Left lung (tissue), 10 donors: ENCODE data around the gene POLG2. TPM values are rescaled to one million over a fixed set of nuclear protein-coding genes. Genes with fewer than 3 reads are reported as not detected.
A peak's percentile ranks its signal among the peaks of the same experiment; 100 is the strongest.

Experiments used
- ATAC-seq: fragments of 200-7000 bp; cut with Tn5 transposase; one replicate; pipeline ENCODE4 v1.9.1; 2020; ENCODE audit warnings: moderate library complexity
- DNase-seq, 4 donors: peaks; one replicate each; pipeline ENCODE4 v3.0.0-alpha.2; 2013 to 2020
- H3K27ac ChIP-seq, 2 donors: fragments of 200-600 bp; sonication (generic) in 1 of 2; one replicate each; pipeline versions ENCODE4 v1.5.0 to v1.8.0; 2020 to 2021
- H3K27me3 ChIP-seq, 2 donors: fragments of 200-600 bp; sonication (generic) in 1 of 2; one replicate each; pipeline versions ENCODE4 v1.5.0 to v1.8.0; 2020 to 2021
- H3K36me3 ChIP-seq, 2 donors: fragments of 200-600 bp; sonication (generic) in 1 of 2; one replicate each; pipeline versions ENCODE4 v1.5.0 to v1.8.0; 2020 to 2021
- H3K4me1 ChIP-seq, 2 donors: fragments of 200-600 bp; one replicate each; pipeline ENCODE4 v1.8.0; 2021
- H3K4me3 ChIP-seq, 2 donors: fragments of 200-600 bp; sonication (generic) in 1 of 2; one replicate each; pipeline versions ENCODE4 v1.5.0 to v1.8.0; 2020 to 2021; ENCODE audit warnings: mild to moderate bottlenecking in 1 of 2
- H3K9me3 ChIP-seq, 2 donors: fragments of 200-600 bp; sonication (generic) in 1 of 2; one replicate each; pipeline versions ENCODE4 v1.5.0 to v1.8.0; 2020 to 2021
- CTCF ChIP-seq, 2 donors: fragments of 200-600 bp; sonication (generic) in 1 of 2; IDR thresholded peaks; one replicate each; pipeline versions ENCODE4 v1.5.0 to v1.8.0; 2021; ENCODE audit warnings: antibody characterized with exemption in 2 of 2
- intact Hi-C, 2 donors: fragments of 100-400 bp; cut with DNase I; formaldehyde crosslinking; loops; one replicate each; pipeline versions ENCODE4 v1.11.2 to v1.14.2; 2022
- polyA plus RNA-seq, 6 donors: library from polyadenylated mRNA; unstranded; fragments of 120-200 nt; gene quantifications; one replicate each; pipeline ENCODE4 v1.2.1, GENCODE V29; 2013; ENCODE audit not compliant: insufficient read length in 6 of 6
- total RNA-seq, 2 donors: library from RNA; stranded (reverse); fragmentation: NEBNext Ultra II Directional; extraction: Animal tissue kit (Norgen Biotek cat#: 25700); gene quantifications; one replicate each; pipeline ENCODE4 v1.2.1, GENCODE V29; 2021
- donor health status: DM: no; HTN: yes; CAD: no.
- donor health status: DM: no; HTN: no; CAD: no.

The POLG2 gene
- total and polyA plus RNA-seq, 8 donors: 12.6 to 60.6 (median 48.5) TPM

DNA sequence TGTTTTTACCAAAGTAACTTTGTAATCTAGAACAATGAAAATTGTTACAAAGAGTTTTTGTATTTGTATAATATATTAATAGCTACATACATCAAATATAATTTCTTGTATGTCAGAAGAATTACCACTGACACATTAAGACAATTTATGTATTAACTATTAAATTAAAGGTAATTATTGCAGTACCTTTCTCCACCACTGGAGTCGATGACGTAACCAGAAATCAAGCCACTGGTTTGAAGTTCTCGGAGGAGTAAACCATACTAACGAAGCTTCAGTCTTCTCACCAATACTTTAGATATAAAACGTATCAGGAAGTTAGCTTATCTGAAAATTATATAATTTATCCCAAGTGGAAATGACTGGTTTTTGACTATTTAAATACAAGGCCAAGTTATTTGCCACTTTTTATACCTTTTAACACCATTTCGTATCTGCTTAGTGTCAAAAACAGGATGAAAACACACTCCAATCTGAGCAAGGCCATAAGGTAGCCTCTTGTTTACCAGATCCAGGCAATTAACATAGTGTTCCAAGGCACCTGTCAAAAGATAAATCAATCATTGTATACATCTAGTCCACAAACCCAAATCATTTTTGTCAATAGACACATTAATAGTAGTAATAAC is 4.3 kb downstream of the POLG2 start:
- intact Hi-C loops: loop anchor here in 1 of 2 donors (5.0 to 10.0 kb wide), 2 partner anchors 70 to 168 kb away; no protein-coding TSS in a partner anchor
- H3K27me3 ChIP-seq: no peaks in the 10 kb centered on the region

DNA sequence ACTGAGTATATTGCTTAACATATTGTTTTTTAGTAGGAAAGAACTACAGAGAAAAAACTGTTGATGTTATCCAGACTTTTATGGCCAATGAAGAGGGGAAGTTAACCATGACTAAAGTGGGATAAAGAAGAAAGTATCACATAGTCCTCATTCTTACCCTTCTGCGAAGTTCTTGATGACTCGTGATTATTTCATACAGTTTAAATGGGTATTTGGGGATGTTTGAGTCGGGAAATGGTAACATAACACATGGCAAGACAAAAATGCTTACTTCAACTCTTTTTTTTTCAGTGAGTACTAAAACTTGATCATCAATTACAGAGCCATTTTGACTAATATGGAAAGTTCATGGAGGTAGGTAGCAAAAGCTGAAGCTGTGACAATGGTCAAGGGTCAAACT is 4.9 kb downstream of the POLG2 start:
- no peaks in the 10 kb centered on the region for H3K9me3 ChIP-seq
- intact Hi-C loops: loop anchor here in 1 of 2 donors (5.0 to 10.0 kb wide), 2 partner anchors 70 to 167 kb away; no protein-coding TSS in a partner anchor
- no peaks in the 10 kb centered on the region for H3K27me3 ChIP-seq
- no peak for TF ChIP-seq CTCF (IDR thresholded peaks at IDR 0.05)
- no peak overlapping the region for H3K4me3 ChIP-seq
- ATAC-seq (no peak), DNase-seq (no peak)
- peaks cover 0 to 54% of the 10 kb centered on the region in 2 donors for H3K36me3 ChIP-seq
- peaks cover 11 to 50% of the 10 kb centered on the region in 2 donors for H3K4me1 ChIP-seq
- H3K27ac ChIP-seq: no peak overlapping the region

More for the DNA sequence above, 4.3 kb downstream of the POLG2 start:
- no peak overlapping the region for H3K4me3 ChIP-seq
- DNase-seq (no peak), ATAC-seq (no peak)
- H3K27ac ChIP-seq: no peak overlapping the region
- peaks cover 0 to 49% of the 10 kb centered on the region in 2 donors for H3K36me3 ChIP-seq
- TF ChIP-seq CTCF (IDR thresholded peaks at IDR 0.05): peak; percentile 36 to 41
- H3K4me1 ChIP-seq: peaks cover 16 to 56% of the 10 kb centered on the region in 2 donors
- no peaks in the 10 kb centered on the region for H3K9me3 ChIP-seq

DNA sequence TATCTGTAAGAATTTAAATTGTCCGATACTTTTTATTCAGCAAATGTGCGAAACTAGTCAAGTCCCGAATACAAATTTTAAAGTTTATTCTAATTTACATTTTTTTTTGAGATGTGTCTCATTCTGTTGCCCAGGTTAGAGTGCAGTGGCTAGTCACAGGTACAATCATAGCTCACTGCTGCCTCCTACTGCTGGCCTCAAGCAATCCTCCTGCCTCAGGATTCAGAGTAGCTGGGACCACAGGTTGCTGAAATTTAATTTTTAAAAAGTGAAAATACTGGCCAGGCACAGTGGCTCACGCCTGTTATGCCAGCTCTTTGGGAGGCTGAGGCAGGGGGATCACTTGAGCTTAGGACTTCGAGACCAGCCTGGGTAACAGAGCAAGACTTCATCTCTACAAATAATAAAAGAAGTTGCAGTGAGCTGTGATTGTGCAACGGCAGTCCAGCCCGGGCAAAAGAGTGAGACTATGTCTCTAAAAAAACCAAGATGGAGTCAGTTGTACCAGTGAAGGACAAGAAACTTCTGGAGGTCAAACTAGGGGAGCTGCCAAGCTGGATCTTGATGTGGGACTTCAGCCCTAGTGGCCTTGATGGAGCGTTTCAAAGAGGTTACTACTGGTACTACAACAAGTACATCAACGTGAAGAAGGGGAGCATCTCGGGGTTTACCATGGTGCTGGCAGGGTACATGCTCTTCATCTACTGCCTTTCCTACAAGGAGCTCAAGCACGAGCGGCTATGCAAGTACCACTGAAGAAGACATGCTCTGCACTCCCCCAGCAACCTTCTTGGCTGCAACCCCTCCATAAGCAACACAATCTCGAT is 5.6 kb downstream of the POLG2 start:
- ATAC-seq: peak; percentile 79
- Histone ChIP-seq H3K4me1 (peaks cover 11 to 46% of the 10 kb centered on the region in 2 donors), H3K4me3 (no peak overlapping the region), H3K27ac (no peak overlapping the region), H3K9me3 (no peaks in the 10 kb centered on the region), H3K27me3 (no peaks in the 10 kb centered on the region), H3K36me3 (peaks cover 0 to 61% of the 10 kb centered on the region in 2 donors)
- peak; percentile 52 to 71 for TF ChIP-seq CTCF (IDR thresholded peaks at IDR 0.05)
- intact Hi-C loops: loop anchor here in 1 of 2 donors (5.0 to 10.0 kb wide), 2 partner anchors 69 to 166 kb away; no protein-coding TSS in a partner anchor
- DNase-seq: peak in 1 of 4 donors; percentile 43

DNA sequence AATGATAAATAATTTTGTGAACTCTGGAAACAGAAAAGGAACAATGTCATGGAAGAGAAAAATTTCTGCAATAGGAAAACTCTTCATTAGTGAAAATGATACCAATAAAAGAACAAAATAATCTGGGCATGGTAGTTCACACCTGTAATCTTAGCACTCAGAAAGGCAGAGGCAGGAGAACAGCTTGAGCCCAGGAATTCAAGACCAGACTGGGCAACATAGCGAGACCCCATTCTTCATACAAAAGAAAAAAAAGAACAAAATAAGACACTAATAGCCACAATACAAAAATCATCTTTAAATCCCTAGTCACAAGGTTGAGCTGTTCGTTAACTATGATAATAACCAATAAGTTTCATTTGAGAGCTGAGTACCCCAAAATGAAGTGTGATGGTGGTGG is 8.6 kb downstream of the POLG2 start:
- DNase-seq (no peak), ATAC-seq (no peak)
- Histone ChIP-seq H3K4me3 (no peak overlapping the region), H3K27ac (no peak overlapping the region), H3K9me3 (no peaks in the 10 kb centered on the region), H3K4me1 (peaks cover 0 to 20% of the 10 kb centered on the region in 2 donors), H3K27me3 (no peaks in the 10 kb centered on the region), H3K36me3 (peaks cover 0 to 88% of the 10 kb centered on the region in 2 donors)
- no peak for TF ChIP-seq CTCF (IDR thresholded peaks at IDR 0.05)
- intact Hi-C loops: no loop called here

- DNase-seq (no peak), ATAC-seq (no peak)
- TF ChIP-seq CTCF (IDR thresholded peaks at IDR 0.05): no peak
- Histone ChIP-seq H3K9me3 (no peaks in the 10 kb centered on the region), H3K27ac (no peak overlapping the region), H3K36me3 (peaks cover 0 to 98% of the 10 kb centered on the region in 2 donors), H3K4me3 (no peak overlapping the region), H3K4me1 (no peaks in the 10 kb centered on the region), H3K27me3 (no peaks in the 10 kb centered on the region)
- intact Hi-C loops: no loop called here
Observed at GRCh38 chr17:64484380-64484779, 12.5 kb downstream of the POLG2 start.
